GM19452 (cell line): ENCODE results near the gene ZNF804A.

Experiments used
- ATAC-seq: cut with Tn5 transposase; IDR thresholded peaks from one replicate; pipeline ENCODE4 v1.9.1; 2021; ENCODE audit not compliant: unreplicated experiment

ZNF804A gene

DNA sequence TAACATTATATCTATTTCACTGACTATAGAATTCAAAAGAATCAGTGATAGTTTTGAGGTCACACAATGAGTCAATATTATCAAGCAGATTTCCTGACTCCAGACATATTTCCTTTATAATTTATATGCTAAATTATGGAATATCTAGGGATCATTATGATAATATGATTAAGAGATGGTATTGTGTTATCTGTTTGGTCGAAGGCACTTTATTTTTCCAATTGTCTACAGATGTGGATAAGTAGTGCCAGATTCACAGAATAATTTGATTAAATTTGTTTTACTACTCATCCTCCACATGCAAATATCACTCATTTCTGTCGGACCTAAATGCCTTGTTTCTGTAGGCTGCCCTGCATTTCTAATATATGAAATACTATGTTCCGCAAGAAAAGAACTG, 4.4 kb downstream of the ZNF804A start:
- ATAC-seq: no peak

DNA sequence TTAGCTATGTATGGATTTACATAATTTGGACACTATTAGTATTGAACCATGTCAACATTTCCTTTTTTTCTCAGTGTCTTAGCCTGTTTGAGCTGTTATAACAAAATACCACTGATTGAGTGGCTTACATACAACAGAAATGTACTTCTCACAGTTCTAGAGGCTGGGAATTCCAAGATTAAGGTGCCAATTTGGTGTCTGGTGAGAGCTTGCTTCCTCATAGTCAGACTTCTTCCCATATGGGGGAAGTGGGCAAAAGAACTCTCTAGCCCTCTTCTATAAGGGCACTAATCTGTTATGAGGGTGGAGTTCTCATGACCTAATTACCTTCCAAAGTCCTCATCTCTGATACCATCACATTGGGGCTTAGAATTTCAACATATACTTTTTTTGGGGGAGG, 12.6 kb downstream of the ZNF804A start:
- ATAC-seq: no peak

DNA sequence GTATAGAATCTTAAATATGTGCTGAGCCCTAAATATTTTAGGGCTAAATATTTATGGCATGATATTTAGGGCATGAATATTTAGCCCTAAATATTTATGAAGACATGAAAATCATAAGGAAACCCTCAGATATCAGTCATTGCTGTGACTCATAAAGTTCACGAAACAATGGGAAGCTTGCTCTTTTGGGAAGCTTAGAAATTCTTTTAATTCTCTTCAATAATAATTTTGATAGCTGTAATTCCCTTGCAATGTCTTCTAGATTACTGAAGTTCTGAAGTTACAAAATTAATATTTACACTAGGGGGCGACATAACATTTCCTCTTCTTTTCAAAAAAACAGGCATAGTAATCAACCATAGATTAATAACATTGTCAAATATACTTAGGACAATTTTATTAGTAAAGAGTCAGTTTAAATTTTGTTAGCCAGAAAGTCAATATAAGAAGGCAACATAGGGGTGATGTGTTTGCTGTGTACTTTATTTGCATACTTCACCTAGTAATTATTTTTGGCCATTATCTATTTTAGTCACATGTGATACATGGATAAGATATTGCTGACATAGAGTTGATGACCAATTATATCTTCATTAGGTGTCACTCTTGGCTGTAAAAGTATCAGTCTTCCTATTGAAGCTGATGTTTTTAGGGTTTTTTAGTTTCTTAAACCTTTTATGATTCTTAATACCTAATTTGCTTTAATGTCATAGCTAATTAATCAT, 13.2 kb downstream of the ZNF804A start:
- no peak for ATAC-seq

DNA sequence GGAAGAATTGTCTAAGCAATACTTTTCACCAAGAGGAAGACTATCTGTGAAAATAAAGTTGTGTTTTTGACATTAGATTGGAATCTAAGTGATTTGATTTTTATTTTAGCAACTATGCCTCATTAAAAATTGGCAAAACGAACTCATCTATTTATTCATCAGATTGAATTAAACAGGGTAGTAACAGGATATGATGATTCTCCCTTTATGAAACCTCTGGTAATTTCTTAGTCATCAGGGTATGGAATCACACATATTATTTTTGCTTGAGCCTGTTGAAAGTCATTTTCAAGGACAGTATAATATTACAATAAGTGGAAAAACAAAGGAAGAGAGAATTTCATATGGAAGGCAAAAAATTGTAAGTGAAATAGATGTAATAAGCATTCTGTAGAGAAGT, 22.0 kb downstream of the ZNF804A start:
- ATAC-seq: no peak

DNA sequence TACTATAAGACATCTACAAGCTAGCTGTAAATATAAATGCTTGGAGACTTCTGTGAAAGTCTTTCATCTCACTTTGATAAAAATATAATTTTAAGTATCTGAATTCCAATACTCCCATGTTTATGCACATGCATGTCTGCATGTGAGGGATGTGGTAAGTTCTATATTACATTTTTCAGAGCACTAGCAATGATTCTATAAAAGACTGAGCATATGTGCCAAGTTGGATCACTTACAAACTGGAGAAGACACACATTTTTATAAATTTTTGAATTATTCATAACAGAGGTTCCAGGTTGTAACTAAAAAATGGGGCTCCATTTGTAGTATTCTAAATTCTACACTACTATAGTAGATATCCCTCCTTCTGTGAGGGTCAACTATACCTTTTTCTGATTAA, 26.0 kb downstream of the ZNF804A start:
- no peak for ATAC-seq

DNA sequence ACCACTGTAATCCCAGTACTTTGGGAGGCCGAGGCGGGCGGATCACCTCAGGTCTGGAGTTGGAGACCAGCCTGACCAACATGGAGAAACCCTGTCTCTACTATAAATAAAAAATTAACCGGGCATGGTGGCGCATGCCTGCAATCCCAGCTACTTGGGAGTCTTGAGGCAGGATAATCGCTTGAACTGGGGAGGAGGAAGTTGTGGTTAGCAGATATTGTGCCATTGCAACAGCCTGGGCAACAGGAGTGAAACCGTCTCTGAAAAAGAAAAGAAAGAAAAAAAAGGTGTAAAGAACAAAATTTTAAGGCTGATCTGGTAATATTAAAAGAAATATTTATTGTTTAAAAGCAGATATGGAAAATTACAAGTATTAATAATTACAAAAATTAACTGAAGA, 29.7 kb downstream of the ZNF804A start:
- no peak for ATAC-seq

DNA sequence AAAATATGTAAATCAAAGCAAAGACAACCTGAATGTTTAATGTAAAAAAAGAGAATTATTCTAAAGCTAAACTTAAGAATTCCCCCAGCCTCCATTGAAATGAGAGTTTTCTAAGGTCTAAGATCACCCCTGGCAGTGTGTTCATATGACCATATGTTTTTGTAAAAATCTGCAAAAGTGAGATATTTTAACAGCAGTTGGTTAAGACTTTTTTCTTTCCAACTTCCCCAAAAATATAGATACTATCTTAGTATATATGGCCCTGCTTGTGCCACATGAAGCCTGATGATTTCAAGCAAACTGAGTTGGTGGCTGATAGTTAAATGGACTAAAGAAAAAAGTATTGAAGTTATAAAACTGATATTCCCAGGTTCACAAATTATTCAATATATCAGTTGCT, 35.4 kb downstream of the ZNF804A start:
- no peak for ATAC-seq

DNA sequence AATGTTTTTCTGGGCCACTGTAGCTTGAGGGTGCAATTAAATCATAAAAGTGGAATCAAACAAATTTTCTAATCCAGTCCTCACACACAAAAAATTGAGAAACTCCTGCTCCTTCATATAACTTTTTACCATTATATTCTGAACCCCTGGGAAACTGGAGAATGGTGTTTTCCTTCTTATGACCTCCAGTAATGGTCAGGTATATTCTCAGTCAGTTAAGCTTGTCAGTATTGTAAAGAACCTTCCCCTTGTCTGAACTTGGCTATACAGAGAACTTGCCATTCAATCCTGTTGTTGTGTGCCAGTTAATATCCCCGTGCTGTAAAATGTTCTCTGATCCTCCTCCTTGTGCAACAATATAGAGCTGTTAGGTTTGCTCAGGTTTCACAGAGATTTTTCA, 39.5 kb downstream of the ZNF804A start:
- ATAC-seq: no peak

DNA sequence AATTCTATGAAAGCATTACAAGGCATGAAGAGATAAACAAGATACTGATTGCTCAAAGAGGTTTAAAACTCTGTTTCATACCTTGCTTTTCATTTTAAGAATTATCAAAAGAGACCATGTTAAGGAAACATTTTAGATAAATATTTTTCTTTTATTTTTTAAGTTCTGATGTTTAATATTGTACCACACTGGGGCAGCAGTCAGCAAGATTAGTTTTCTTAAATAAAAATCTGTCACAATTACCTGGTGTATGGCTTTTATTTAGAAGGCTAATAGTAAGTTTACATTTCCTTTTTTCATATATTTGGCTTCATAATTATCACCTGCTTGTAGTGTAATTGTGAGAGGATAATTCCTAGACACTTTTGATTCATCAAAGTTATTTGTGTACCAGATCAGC, 46.4 kb downstream of the ZNF804A start:
- no peak for ATAC-seq

DNA sequence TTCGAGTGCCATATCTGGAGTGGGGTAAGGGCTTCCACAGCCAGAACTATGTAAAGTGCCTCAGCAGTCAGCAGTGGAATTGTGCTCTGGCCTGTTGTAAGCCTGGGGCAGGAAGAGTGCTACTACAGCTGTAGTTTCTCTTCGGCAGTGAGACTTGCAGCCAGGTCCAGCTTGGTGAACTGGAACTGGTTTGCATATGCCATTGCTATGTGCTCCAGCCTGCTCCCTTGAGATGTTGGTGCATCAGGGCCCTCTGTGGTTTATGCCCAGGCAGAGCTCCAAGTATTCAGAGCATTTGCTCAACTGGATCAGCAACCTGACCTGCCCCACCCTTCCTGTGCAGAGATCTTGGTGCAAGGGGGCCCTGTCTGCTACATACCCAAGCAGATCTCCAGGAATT, 47.8 kb downstream of the ZNF804A start:
- no peak for ATAC-seq

DNA sequence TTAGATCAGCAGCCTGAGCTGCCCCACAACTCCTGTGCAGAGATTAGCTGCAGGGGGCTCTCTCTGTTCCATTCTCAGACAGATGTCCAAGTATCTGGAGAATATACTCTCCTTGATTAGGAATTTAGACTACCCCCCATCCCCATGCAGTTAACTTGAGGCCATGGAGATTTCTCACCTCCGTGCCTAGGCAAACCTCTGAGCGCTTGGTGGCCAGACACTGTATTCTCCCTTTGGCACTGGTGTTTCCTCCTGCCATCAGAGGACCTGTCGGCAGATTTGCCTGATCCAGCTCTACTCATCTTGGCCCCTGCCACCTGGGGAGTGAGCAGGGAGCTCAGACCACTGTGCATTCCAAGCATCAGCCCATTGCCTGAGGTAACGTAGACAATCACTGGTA, 48.3 kb downstream of the ZNF804A start:
- no peak for ATAC-seq

DNA sequence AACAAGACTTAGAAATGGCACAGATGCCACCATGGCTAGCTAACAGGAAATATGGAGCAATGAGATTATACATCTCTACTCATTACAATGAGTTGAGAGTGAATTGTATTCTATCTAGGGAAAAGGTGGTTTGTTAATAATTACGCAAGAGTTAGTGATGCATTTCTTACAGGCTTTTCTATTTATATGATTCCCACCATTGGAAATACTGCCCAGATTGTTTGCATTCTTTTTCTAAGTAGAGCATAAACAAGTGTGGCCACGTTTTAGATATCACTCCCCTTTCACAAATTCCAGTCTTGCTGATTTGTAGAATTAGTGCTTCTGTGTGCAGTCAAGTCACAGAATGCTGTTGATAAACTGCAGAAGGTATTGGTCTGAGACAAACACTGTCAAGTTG, 56.6 kb downstream of the ZNF804A start:
- no peak for ATAC-seq

DNA sequence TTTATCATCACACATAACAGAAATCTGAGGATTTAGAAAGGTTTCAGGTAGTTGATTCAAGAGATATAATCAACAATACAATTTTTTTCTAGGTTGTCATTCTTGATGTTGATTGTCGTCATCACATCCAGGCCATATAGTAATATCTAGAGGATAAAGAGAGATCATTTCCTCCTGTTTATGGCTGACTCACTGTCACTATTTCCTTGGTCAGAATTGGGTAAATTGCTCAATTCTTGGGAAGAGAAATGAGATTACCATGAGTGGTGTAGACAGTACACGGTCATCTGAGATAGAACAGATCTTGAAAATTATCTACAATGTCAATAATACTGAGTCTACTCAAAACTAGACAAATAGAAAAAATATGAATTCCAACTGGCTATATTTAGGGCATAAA, 78.8 kb downstream of the ZNF804A start:
- no peak for ATAC-seq

DNA sequence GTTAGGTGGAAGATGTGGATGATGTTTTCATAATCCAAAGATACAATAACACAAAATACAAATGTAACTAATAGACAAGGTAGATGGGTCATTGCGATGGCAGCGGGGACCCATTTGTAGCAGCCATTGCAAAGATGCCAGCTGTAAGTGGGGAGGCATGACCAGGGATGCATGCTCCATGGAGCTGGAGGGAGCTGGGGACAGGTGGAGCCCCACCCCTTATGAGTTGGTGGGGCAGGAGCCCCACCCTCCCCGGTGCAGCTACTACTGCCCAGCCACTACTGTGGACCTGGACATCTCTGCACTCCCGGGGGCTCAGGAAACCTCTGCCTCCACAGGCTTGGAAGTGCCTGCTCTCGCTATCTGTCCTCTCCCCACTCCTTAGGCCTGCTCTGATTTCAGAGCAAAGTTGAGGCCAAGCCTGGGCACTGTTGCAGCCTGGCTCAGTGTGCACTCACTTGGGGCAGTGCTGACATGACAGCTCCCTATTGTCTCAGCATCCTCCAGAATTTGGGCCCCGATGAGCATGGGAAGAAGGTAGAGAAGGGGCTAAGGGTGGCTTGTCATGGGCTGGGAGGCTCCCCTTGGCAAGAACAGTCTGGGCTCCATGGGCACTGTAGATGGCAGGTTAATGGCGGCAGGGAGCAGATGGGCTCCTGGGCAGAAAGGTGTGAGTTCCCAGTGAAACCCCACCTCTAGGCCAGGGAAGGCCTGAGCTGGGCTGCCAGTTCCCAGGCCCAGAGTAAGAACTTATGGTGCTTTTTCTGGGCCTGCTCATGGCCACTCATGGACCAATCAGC, 81.1 kb downstream of the ZNF804A start:
- no peak for ATAC-seq

DNA sequence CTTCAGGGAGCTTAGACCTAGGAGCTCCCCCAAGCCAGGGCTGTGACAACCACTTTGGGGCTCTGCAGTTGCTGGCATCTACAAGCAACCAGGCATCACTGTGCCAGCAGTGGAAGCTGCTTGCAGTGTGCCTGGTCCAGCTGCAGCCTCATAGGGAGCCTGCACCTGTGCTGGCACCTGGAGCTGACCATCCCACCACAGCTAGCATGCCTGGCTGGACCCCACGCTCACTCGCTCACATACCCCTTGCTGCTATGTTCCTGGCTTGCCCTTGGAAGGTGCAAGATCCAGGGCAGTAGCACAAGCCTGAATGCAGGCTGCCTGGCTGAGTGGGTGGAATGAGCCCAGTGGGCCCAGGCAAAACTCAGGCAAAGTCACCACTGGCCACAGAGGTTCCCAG, 82.5 kb downstream of the ZNF804A start:
- ATAC-seq: no peak

DNA sequence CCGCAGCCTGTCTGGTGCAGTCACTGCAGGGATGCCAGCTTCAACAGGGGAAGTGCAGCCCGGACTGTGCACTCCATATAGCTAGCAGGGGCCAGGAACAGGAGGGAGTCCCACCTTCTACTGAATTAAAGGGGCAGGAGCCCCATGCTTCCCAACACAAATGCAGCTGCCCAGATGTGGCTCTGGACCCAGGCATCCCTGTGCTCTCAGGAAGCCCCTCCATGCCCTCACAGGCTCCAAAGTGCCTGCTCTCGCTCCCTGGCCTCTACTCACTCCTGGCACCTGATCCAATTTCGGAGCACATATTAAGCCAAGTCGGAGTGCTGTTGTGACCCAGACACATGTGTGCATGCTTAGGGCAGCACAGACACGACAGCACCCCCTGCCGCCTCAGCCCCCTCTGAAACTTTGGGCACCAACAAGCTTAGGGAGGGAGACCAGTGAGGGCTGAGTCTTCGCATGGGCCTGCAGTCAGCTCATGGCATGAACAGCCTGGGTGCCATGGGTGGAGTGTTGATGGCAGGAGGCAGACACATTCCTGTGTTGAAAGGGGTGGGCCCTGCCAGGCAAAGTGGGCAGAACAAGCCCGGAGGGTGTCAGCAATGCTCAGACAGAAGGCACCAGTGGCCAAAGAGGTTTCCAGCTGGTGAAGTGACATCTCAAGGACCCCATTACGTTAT, 83.5 kb downstream of the ZNF804A start:
- ATAC-seq: no peak

DNA sequence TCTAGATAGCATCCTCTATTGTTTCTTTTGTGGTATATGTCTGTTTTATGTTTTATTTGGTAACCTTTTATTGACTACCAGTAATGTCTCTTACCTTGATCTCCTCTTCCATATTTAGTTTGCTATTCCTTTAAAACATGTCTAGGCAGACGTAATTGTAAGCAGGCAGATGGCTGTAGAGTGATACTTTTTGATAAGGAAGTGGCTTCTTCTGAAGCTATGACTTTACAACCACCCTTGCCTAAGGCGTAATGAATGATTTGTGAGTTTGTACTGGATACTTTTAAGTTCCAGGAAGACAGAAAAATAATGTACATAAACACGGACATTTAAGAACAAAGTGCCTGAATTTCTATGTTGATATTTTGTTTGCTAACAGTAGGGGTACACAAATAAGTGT, 85.6 kb downstream of the ZNF804A start:
- no peak for ATAC-seq

DNA sequence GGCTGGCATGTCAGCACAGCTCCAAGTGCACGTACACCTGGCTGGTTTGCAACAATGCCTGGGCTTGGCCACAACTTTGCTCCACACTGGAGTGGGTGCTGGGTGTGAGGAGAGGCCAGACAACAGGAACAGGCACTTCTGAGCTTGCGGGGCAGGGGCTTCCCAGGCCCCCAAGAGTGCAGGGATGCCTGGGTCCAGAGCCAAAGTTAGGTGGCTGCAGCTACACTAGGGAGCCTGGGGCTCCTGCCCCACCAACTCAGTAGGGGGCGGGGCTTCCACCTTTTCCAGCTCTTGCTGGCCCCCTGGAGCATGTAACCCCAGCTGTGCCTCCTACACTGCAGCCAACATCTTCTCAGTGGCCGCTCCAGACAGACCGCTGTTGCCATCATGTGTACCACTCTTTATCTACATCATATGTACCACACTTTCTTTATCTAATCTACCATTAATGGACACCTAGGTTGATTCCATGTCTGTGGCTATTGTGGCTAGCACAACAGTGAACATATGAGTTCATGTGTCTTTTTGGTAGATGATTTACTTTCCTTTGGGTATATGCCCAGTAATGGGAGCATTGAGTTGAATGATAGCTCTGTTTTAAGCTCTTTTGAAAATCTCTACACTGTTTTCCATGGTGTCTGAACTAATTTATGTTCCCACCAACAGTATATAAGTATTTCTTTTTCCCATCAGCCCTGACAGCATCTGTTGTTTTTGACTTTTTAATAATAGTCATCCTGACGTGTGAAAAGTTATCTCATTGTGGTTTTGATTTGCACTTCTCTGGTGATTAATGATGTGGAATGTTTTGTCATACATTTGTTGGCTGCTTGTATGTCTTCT, 87.9 kb downstream of the ZNF804A start:
- no peak for ATAC-seq

DNA sequence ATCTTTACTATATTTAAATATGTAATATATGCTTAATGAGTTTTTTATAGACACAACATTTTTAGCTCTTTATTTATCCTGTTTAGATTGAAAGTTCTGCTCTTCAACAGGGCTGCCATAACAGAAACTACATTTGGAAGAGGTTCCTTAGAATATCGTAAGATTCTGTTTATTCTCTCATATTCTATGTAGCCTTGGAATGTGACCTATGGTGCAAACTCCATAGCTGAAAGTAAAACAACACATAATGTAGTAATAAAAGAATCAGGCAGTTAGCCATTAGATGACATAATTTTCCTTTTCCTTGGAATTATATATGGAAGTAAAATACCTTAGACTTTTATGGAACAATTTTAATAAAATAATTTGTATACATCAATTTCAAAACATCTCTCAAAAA, 91.3 kb downstream of the ZNF804A start:
- ATAC-seq: no peak

DNA sequence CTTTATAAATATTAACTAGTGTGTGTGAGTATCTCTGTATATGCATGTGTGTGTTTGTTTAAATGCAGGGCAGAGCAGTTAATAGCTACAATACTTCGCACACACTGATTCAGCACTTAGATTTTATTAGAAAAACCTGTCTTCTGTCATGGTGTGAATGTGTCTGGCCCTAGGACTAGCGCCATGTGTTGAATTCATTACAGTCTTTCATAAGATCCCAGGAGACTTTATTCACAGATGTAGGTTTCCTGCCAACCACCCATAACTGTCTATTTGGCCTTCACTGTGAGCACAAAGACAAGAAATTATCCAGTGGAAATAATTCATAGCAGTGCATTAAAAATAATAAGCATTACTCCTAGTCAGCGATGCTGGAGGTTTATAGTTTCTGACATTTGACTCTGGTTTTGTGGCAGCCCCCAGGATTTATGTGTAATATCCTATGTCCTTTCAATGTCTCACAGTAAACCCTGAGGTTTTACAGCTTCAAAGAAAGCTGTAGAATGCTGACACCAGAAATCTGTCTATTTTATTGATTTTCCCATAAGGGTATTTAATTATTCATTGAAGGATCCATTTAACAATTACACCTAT, 93.9 kb downstream of the ZNF804A start:
- no peak for ATAC-seq

DNA sequence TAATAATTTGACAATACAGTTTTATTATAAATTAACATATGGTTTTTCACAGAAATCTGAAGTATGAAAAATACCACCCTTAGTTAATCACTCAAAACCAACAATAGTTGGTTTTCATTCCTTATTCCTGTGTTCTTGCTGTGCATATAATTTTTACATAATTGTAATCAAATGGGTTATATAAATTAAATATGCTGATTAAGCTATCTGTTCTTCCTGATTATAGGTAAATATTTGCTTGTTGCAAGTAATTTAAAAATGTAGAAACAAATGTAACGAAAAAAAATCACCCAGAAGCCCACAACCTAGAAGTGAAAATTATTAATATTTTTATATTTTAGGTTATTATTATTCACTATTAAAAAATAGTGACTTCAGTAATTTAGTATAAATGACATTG, 98.3 kb downstream of the ZNF804A start:
- ATAC-seq: no peak
